Measurements from ENCODE around the gene MPEG1.

Gene MPEG1

DNA sequence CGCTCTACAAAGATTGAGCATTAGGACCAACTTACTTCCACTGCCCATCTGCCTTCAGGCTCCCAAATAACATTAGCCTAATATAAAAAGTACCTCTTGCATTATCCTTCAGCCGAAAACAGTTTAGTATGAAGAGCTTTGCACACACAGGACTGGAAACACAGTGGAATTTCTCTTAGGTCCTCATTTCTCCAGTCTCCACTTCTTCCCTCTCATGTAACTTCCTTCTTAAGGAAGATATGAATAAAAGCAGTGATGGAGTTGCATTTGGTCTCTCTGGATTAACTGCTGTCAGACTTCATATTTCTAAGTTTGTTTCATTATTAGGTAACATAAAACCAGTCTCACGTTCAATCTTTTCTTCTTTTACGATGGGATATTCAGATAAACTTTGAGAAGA is 5.6 kb upstream of the MPEG1 start:
- no peak for DNase-seq

DNA sequence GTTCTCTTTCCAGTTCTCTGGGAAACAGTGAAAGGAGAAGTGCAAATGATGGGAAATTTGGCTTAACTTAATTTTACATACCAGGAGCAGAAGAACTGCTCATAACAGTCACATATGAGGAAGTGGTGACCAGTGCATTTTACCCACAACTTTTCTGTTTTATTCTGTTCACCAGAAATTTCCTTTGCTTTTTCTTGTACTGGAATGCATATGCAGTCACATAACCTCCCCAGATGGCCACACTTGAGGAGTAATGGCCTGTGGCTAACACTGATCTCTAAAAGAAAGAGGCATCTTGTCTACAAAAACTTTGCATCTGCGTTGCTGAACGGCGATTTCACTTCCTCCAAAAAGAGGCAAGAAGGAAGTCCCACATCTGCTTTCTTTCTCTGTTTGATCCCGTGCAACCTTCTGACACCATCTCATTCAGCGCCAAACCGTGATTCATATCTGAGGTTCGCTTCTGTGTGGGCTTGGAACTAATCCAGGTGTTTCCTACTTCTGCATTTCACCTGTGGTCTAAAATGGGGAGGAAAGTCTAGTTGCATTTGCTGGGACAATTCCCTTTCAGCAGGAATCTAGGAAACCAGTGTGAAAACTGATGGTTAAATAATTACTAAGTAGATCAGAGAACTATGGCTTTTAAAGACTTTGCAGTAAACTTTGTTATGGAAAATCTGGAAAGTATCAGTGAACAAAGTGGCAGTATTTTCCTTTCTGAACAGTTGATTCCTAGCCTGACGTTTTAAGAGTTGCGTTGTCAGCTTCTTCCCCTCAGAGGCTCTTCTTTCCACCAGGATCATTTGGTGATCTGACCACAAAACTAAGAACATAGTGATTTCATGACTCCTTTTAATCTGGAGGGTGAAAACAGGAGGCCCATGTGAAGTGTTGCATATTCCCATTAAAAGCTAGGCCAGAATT is 4.2 kb upstream of the MPEG1 start:
- DNase-seq = no peak

DNA sequence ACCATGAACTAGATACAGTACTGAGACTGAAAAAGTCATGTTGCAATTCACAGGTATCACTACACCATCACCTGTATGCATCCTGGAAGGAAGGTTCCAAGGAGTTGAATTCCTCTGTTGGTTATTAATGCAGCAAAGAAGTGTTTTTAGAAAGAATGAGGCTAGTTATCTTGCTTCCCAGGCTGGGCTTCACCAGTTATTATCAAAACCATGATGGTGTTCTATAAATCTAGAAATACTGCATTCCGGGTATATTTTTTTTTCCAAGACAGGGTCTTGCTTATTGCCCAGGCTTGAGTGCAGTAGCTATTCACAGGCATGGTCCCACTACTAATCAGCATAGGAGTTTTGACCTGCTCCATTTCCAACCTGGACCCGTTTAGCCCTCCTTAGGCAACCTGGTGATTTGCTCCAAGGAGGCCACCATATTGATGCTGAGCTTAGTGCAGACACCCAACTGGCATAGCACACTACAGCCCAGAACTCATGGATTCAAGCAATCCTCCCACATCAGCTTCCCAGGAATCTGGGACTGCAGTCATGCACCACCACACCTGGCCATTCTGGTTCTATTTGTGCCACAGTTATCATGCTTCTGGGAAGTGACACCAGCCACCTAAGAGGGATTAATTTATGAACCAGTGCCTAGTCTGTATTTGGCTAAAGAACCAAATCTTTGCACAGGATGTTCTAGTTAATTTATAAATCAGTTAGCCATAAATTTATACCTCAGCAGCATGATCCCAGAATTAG is 1.6 kb upstream of the MPEG1 start:
- no peak for DNase-seq

DNA sequence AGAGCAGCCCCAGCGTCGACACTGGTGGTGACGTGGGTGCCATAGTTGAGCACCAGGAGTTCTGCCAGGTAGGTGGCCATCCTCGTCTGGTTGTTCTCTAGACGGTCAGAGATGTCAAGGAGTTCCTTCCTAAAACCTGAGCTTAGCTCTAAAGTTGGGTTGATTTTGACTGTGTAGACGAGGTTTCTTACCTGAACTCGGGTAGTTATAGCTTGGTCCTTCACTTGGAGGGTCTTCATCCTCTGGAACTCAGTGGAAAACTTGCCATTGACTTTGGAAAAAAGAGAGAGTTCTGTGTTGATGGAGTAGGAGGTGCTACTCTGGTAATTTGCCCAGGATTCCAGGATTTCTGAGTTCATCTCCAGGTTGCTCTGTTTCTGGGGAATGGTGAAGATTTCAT is 505 bp downstream of the MPEG1 start:
- DNase-seq = no peak

DNA sequence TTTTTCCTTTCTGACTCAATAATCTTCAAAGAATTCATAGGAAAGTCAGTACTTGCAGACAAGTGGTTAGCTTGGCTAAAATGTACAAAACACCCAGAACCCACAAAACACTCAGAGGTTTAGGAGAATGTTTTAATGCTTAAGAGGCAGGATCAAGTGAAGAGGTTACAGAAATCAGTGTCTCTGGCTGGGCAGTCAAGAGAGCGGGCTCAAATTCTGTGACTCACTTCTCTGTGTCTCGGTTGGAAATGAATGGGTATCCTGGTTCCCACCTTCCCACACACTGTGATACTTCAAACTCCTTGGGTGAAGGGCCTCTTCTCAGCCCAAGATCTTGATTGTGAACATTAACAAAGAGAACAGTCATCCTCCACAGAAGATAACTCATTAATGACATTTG is 3.8 kb downstream of the MPEG1 start:
- DNase-seq = no peak

DNA sequence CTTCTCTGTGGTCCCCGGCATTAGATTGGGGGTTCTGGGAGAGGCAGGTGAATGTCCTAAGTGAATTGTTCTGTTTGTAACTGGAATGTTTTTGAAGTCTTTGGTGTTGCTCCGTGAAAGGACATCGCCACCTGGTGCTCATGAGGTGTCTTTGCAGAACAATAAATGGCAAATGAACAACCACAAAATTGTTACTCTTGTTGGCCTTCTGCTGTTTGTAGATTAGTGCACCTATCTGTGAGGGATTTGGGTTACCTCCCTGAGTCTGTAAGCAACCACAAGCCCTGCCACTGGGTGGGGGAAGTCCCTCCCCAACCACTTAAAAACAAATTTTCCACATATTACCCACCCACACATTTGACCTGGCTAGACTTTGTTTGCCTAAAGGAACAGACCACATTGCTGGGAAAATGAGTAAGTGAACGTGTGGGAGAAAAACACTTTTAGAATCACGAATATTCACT is 4.7 kb downstream of the MPEG1 start:
- no peak for DNase-seq

DNA sequence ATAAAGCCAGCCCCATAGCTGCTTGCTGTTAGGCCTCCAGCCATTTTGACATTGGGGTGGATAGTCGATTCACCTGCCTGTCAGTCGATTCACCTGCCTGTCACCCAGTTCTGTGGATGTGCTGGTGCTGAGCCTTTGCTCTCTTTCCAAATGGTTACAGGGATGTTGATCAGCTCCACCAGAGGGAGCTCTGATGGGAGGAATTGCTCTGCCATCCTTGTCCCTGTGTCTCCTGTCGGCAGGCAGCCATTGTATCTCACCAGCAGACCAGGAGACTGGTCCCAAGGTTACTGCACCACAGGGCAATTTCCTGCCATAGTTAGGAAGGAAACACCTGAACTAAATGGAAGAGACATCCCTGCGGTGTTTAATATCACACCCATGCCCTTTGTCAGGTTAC is 6.1 kb downstream of the MPEG1 start:
- peak; percentile 52 for DNase-seq

DNA sequence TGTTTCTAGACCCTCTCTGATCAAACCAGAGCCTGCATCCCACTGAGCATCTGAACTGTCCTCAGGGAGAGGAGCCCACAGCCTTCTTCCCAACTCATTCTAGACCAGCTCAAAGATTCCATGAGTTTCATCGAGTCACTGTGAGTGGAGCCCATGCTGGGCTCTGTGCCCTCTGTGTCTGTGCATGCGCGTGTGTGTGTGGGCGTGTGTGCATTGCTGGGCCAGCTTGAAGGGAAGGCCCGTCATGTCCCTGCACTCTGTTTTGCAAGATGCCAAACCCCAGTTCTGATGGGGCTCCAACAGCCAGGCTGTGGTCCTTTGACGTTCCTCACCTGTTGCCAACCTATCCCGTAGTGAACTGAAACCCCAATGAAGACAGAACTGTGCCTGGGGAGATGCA is 7.1 kb downstream of the MPEG1 start:
- no peak for DNase-seq

DNA sequence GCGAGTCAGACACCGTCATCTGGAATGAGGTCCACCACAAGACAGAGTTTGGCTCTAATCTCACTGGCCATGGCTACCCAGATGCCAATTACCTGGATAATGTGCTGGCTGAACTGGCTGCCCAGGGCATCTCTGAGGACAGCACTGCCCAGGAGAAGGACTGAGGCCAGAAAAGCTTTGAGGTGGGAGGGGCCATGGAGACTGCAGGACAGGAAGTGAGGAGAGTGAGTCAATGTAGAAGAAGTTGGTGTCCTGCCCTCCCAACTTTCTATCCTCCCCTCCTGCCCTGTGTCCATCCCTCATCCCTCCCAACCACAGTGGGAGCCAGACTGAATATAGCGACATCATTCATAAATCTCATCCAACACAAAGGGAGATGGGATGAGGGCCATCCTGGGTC is 8.0 kb downstream of the MPEG1 start:
- no peak for DNase-seq

DNA sequence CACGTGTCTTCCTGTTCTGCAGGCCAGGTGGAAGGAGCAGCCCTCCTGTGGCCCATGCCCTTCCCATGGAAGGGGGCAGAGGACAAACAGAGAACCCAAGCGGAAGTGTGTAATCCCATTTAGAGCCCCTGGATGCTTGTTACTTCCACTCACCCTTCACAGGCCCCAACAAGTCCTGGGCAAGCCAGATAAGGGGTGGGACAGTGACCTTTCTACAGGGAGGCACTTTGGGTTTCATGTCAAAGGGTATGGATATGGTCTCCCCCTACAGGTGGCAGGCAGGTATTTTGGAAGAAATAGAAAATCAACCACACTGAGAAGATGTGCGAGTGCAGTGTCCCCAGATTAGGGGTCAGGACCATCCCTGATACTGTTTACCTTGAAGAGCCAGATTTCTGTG is 11.4 kb downstream of the MPEG1 start:
- no peak for DNase-seq

DNA sequence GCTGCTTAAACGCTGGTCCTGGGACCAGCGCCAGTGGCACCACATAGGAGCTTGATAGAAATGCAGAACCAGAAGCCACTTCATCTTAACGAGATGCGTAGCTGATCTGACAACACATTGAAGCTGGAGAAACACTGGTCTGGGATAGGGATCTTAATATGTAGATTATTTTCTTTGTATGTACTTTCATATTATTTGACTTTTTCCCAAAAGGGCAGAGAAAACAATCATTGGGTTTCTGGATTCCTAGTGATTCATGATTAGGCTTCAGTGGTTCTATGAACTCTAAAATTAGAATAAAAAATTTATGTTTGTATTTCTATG is 12.3 kb downstream of the MPEG1 start:
- no peak for DNase-seq

DNA sequence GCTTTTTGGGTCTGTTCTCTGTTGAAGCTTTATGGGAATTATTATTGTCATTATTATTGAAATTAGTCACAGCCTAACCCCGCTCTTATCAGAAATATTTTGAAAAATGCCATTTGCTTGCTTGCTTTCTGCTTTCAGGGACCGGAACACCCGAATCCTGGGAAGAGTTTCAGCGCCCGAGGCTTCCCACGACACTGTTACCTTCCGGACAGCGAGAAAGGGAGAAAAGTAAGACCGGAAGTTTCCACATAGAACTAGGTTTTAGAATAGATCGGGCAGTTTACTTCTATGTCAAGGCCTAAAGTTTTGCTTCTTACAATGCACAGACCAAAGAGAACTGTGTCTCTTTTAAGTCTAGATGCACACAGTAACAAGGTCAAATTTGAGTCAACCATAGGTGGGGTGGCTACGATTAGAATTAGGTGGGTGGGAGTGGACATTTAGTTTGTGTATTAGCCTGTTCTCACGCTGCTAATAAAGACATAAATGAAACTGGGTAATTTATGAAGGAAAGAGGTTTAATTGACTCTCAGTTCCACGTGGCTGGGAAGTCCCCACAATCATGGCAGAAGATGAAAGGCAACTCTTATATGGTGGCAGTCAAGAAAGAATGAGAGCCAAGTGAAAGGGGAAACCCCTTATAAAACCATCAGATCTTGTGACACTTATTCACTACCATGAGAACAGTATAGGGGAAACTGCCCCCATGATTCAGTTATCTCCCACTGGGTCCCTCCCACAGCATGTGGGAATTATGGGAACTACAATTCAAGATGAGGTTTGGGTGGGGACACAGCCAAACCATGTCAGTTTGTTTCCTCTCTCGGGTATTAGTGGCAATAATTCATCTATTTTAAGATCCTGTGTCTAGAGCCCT is 12.9 kb downstream of the MPEG1 start:
- no peak for DNase-seq

DNA sequence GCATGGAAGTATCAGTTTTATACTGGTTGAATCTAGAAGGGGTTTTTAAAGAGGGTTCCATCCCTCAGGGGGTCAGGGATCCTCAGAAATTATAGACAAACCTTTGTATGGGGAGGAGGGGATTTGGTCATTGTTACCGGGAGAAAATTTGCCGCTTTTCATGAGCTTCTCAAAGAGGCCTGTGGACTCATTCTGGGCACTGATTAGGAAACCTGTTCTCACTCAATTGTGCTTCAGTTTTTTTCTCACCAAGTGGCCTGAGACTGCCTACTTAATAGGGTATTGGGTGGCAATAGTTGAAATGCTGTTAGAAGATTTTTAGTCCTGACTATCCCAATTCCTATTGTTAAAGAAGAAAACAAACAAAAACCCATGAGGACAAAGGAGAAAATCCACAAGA is 14.0 kb downstream of the MPEG1 start:
- DNase-seq = no peak

DNA sequence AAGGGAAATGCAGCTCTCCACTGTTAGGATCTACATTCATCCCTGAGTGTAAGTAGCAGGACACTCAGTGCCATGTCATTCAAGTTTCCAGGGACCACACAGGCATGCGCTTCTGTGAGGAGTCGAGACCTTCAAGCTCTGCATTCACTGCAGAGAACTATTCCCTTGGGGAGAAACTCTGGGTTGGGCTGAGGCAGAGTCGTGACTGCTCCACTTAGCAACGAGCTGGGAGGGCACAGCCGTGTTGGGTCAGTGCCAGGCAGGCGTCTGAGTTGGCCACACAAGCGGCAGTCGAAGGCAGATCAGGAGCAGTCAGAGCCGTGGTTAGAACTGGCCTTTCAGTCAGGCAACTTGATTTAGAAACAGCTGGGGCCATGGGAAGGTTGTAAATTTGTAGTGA is 14.7 kb downstream of the MPEG1 start:
- no peak for DNase-seq

DNA sequence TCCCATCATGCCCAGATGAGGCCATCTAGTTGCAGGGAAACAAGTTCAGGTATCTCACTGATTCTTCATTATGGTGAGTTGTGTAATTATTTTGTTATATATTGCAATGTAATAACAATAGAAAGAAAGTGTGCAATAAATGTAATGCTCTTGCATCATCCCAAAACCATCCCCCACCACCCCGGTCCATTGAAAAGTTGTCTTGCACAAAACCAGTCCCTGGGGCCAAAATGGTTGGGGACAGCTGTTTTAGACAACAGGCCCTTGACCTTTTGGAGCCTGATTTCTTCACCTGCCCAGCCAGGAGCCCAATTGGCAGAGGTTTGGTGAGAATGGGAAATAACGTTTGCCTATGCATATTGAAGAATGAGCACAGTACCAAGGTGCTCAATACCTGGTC is 15.9 kb downstream of the MPEG1 start:
- DNase-seq = no peak

DNA sequence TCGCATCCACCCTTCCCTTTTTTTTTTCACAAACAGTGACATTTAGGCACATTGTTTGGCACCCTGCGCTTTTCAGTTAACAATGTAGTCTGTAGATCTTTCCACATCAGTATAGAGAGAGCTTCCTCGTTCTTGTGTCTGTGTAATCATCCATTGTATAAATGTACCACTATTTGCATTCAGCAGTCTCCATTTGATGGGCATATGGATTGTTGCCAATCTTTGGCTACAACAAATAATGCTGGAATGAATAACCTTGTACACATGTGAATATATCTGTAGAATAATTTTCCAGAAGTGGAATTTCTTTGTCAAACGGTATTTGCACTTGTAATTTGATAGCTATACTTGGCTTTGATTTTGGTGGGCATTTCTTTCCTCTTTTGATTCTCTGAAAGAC is 17.1 kb downstream of the MPEG1 start:
- DNase-seq = no peak

DNA sequence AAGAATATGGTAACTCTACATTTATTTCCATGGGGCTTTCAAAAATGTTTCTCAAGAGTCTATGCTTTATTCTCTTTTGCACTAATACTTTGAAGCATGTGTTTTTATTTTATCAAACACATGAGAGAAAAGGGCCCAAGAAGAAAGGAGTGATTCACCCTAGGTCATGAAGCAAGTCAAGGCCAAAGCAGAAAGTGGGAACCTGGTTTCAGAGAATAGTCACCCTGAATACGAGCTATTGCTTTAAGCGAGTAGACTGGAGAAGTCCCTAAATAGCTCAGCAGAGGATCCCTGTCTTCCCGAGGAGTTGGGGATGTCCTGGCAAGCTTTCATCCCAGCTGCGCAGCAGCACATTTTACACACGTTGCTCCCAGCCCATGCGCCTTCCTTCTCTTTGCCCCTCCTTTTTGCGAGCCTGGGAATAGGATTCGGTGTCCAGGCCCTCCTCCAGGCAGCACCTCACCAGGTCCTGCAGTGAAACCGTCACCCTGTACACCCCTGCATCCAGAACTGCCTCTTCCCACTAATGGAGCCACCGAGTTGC is 19.1 kb downstream of the MPEG1 start:
- DNase-seq = no peak

DNA sequence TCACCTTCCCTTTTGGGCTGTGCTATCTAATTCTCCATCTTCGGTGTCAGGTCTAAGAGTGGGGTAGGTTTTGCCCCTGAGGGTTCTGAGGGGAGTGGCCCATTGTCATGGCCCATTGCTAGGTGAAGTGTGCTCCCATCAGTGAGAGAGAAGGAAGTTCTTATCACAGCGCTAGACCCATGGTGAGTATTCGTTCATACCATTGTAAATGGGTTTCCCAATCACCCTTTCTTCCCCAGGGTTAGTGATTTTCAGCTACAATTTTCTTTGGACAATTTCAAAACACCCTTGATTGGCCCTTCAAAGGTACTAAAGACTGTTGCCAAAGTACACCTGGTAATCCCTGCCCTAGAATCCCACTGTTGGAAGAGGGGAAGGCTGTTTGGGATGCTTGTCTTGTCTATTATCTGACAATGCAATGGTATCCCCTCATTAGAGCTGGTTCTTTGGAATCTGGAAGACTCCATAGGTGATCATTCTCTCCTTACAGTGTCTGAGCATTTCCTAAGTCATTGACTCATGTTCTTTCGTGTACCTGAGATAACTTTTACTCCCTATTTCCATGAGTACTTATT is 20.2 kb downstream of the MPEG1 start:
- DNase-seq = no peak

DNA sequence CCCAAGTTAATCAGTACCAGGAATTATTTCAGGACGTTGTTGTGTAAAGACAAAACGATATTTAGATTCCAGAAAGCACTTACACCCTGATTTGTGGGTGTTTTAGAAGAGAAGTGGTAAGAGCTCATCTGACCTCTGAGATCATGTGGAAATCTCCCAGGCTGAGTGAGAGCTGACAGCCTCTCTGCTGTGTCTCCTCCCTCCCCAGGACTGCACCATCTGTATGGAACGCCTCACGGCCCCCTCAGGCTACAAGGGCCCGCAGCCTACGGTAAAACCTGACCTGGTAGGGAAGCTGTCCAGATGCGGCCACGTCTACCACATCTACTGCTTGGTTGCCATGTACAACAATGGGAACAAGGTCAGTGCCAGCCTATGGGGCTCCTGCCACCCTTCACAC is 20.8 kb downstream of the MPEG1 start:
- DNase-seq = no peak

DNA sequence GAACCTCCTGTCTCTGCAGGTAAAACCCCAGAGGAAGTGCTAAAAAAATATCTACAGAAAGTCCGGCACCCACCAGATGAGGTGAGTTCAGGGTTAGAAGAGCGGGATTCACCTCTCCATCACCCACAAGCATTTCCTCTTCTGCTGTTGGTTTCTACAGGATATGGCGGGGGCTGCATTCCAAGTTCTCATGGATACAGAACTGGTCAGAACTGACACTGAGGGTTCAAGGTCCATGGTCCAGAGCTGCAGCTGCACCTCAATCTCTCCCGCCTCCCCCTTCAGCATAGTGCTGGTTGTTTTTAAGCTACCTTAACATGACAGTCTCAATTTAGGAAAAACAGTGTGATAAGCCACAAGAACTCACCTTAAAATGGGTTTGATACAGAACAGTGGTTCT is 21.6 kb downstream of the MPEG1 start:
- DNase-seq = no peak

DNA sequence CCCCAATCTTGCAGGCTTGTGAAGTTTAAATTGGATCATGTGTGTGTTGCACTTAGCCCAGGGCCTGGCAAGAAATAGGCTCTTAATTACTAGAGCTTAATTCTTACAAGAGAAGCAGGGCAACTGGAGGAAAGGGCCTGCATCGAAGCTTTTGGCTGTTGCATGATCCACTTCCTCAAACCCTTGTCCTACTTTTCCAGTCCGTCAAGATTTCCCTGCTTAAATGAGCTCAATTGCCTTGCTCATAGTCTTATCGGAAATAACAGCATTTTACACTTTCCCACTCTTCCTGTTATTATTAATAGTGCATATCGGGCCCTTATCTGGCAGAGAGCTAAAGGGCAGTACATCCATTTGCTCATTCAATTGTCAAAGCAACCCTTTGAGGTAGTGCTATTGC is 22.7 kb downstream of the MPEG1 start:
- no peak for DNase-seq

DNA sequence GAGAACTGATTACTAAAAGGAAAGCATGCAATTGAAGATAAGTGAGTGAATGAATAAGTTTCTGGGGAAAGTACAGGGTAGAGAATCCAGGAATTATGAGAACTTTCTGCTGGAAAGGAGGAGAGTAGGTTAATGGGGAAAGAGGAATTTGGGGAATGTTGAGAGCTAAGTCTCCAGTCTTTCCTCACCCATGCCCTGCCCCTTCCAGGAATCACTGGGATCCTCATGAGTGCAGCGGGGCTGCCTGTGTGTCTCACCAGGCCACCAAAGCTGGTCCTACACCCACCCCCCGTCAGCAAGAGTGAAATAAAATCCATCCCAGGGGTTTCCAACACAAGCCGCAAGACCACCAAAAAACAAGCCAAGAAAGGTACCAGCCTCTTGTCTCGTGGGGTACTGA is 23.8 kb downstream of the MPEG1 start:
- no peak for DNase-seq

DNA sequence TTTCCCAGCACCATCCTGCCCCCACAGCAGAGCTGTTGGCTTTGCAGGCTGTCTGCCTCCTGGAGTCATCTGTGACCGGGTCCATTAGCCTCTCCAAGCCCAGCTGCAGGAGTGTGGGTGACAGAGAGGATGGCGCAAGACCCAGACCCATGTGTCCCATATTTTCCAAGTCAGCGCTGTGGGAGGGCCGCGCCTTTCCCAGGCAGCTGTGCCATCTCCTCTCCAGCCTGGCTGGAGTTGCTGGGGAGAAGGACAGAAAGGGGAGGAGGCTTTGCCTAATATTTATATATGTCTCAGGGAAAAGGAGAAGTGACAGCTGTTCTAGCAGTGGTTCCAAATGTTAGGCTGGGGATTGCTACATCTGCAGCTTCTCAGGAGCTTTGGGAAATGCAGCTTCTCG is 25.1 kb downstream of the MPEG1 start:
- no peak for DNase-seq
